SK-N-SH treated with all-trans-retinoic acid at 6 μM for 48 hours (cell line): ENCODE results near the gene HSF4.

Experiments
- CSRNP3 ChIP-seq: fragments of 250-450 bp; sonication (Bioruptor Pico); IDR thresholded peaks from 2 replicates; pipeline ENCODE4 v1.5.1; 2021; ENCODE audit warnings: mild to moderate bottlenecking, moderate library complexity
- PATZ1 ChIP-seq: fragments of 250-450 bp; sonication (Bioruptor Pico); IDR thresholded peaks from 2 replicates; pipeline ENCODE4 v1.8.0; 2020; ENCODE audit warnings: mild to moderate bottlenecking, moderate library complexity, borderline replicate concordance
- TOX ChIP-seq: fragments of 250-450 bp; sonication (Bioruptor Pico); IDR thresholded peaks from 2 replicates; pipeline ENCODE4 v1.8.0; 2021; ENCODE audit warnings: mild to moderate bottlenecking, moderate library complexity, borderline replicate concordance
- ZFP30 ChIP-seq: fragments of 450-650 bp; formaldehyde crosslinking; IDR thresholded peaks from 2 replicates; pipeline ENCODE4 v1.5.0; 2022; ENCODE audit warnings: mild to moderate bottlenecking, moderate library complexity
- ZNF8 ChIP-seq: fragments of 450-650 bp; formaldehyde crosslinking; IDR thresholded peaks from 2 replicates; pipeline ENCODE4 v1.5.0; 2020; ENCODE audit warnings: mild to moderate bottlenecking, moderate library complexity

- TF ChIP-seq ZFP30 (CRISPR knock-in tag) (no peak), TOX (CRISPR knock-in tag) (no peak), CSRNP3 (no peak), ZNF8 (CRISPR knock-in tag) (no peak), PATZ1 (CRISPR knock-in tag) (no peak)
These were observed 46.8 kb upstream of the HSF4 start for GRCh38 chr16:67117716-67118115.
